Spleen (tissue), 7 donors: ENCODE data around the gene DHX57.

Experiments
- POLR2A ChIP-seq, 3 donors: fragments of 450-650 bp; IDR thresholded peaks; one replicate each; pipeline ENCODE4 v1.5.1; 2017; ENCODE audit warnings: antibody characterized with exemption in 3 of 3, mild to moderate bottlenecking in 1 of 3
- POLR2AphosphoS5 ChIP-seq, 3 donors: sonication (generic); formaldehyde crosslinking; IDR thresholded peaks; one replicate each; pipeline ENCODE4 v1.5.1; 2017; ENCODE audit warnings: antibody characterized with exemption in 3 of 3
- TF ChIP-seq, protein P1 (sequence below), 11 experiments: fragments of 200-600 bp in 7 of 11; fragments of 450-650 bp in 4 of 11; sonication (generic) in 4 of 11; IDR thresholded peaks in 8 of 11; conservative IDR thresholded peaks in 3 of 11; 1 replicate in 7 of 11; 2 replicates in 4 of 11; pipeline versions ENCODE4 v1.4.0 to v1.8.0; 2016 to 2021; ENCODE audit warnings: antibody characterized with exemption in 11 of 11, inconsistent platforms in 4 of 11, mild to moderate bottlenecking in 1 of 11
- donor health status: DM: no; HTN: no; CAD: no; lungs with moderate emphysema.
- donor health status: DM: no; HTN: no; CAD: no.
- donor health status: DM: no; HTN: no; CAD: no.

DNA sequence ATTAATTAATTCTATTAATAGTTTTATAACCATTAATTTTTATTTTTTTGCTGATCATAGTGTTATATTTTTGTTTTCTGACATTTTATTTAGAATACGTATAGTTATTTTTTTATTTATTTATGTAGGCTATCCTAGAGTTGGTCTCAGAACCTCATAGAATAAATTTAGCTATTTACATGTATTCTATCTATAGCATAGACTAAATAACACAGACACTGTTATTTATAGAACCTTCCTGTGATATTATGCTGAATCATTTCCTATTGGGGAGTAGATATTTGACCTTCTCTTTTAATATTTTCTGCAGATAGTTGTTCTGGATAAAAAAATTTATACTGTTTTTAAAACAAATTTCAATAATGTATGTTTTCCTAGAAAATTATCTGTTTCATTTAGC lies 34.1 kb upstream of the DHX57 start:
- TF ChIP-seq POLR2A (IDR thresholded peaks at IDR 0.05) (no peak), POLR2AphosphoS5 (IDR thresholded peaks at IDR 0.05) (no peak)
- TF ChIP-seq, protein P1, sequence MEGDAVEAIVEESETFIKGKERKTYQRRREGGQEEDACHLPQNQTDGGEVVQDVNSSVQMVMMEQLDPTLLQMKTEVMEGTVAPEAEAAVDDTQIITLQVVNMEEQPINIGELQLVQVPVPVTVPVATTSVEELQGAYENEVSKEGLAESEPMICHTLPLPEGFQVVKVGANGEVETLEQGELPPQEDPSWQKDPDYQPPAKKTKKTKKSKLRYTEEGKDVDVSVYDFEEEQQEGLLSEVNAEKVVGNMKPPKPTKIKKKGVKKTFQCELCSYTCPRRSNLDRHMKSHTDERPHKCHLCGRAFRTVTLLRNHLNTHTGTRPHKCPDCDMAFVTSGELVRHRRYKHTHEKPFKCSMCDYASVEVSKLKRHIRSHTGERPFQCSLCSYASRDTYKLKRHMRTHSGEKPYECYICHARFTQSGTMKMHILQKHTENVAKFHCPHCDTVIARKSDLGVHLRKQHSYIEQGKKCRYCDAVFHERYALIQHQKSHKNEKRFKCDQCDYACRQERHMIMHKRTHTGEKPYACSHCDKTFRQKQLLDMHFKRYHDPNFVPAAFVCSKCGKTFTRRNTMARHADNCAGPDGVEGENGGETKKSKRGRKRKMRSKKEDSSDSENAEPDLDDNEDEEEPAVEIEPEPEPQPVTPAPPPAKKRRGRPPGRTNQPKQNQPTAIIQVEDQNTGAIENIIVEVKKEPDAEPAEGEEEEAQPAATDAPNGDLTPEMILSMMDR (IDR thresholded peaks at IDR 0.05 in 8 of 11, conservative IDR thresholded peaks at IDR 0.05 in 3 of 11) = no peak
